ENCODE measurements around the gene TRIM2. TPM values are rescaled to one million over a fixed set of nuclear protein-coding genes. Genes with fewer than 3 reads are reported as not detected.

Gene TRIM2
- total RNA-seq, 1 experiment from 2014 or later: 18.9 TPM

GRCh38 chr4:153349206-153349805 is 145.1 kb downstream of the TRIM2 start:
- H3K4me2 ChIP-seq (ENCODE audit: low read length): no peak overlapping the region
- H3K27ac ChIP-seq (ENCODE audit: low read length): no peak overlapping the region
- no peaks in the 10 kb centered on the region for H3K27me3 ChIP-seq (ENCODE audit: low read length)
- H3K79me2 ChIP-seq (ENCODE audit: low read length): peaks cover 55% of the 10 kb centered on the region
- no peaks in the 10 kb centered on the region for H3K9me3 ChIP-seq (ENCODE audit: low read length)
- H3K9me2 ChIP-seq (replicated peaks; ENCODE audit: low read length): no peaks in the 10 kb centered on the region
- H2AFZ ChIP-seq (ENCODE audit: low read length): no peak overlapping the region
- no peak for TF ChIP-seq EZH2 (IDR thresholded peaks at IDR 0.05; ENCODE audit: low read length, unreplicated experiment)
- H3F3A ChIP-seq (ENCODE audit: low read length, unreplicated experiment): no peaks in the 10 kb centered on the region
- H3K4me3 ChIP-seq (ENCODE audit: low read length): no peak overlapping the region
- H3K36me3 ChIP-seq (ENCODE audit: low read depth, low read length): peaks cover 12% of the 10 kb centered on the region
- intact Hi-C loops (cut with micrococcal nuclease): loop anchor here (5.0 to 10.0 kb wide), 3 partner anchors 115 to 403 kb away; partner anchors contain the start of gene TMEM131L
- POLR2A ChIA-PET (ENCODE audit: unreplicated experiment): no interaction called here
- CTCF ChIA-PET: interaction anchor here (0.6 kb wide), 1 partner anchor 56 kb away, joined by 6 read pairs; no protein-coding TSS in a partner anchor
- H4K20me1 ChIP-seq (ENCODE audit: low read length): 0 out of 2 replicates have a peak, but pooled peaks cover 3% of the 10 kb centered on the region
- DNase-seq (no peak), ATAC-seq (no peak)
- H3K4me1 ChIP-seq (ENCODE audit: insufficient read depth, low read length): peaks cover 27% of the 10 kb centered on the region
- no peak overlapping the region for H3K9ac ChIP-seq (ENCODE audit: low read length)
- BruUV-seq (replicated peaks): no TSS peak

GRCh38 chr4:153362184-153362583 is 157.9 kb downstream of the TRIM2 start:
- no peaks in the 10 kb centered on the region for H3K9me2 ChIP-seq (replicated peaks; ENCODE audit: low read length)
- no peaks in the 10 kb centered on the region for H3K79me2 ChIP-seq (ENCODE audit: low read length)
- no peak overlapping the region for H3K4me3 ChIP-seq (ENCODE audit: low read length)
- BruUV-seq (replicated peaks): no TSS peak
- H3K9ac ChIP-seq (ENCODE audit: low read length): no peak overlapping the region
- no peaks in the 10 kb centered on the region for H4K20me1 ChIP-seq (ENCODE audit: low read length)
- no peak overlapping the region for H3K4me2 ChIP-seq (ENCODE audit: low read length)
- TF ChIP-seq EZH2phosphoT487 (IDR thresholded peaks at IDR 0.05; ENCODE audit: borderline replicate concordance, low read length) (no peak), EZH2 (IDR thresholded peaks at IDR 0.05; ENCODE audit: low read length, unreplicated experiment) (no peak), CTCF (conservative IDR thresholded peaks at IDR 0.05; ENCODE audit: low read depth, low read length) (no peak)
- ChIA-PET CTCF (no interaction called here), POLR2A (ENCODE audit: unreplicated experiment) (interaction anchor here (0.6 kb wide), 1 partner anchor 226 kb away, joined by 4 read pairs; no protein-coding TSS in a partner anchor)
- H3K27me3 ChIP-seq (ENCODE audit: low read length): no peaks in the 10 kb centered on the region
- no peaks in the 10 kb centered on the region for H3F3A ChIP-seq (ENCODE audit: low read length, unreplicated experiment)
- ATAC-seq: no peak
- no peaks in the 10 kb centered on the region for H3K4me1 ChIP-seq (ENCODE audit: insufficient read depth, low read length)
- intact Hi-C loops (cut with micrococcal nuclease): no loop called here
- no peaks in the 10 kb centered on the region; the same call in 1 of the 2 replicates for H3K36me3 ChIP-seq (ENCODE audit: low read depth, low read length)
- H3K9me3 ChIP-seq (ENCODE audit: low read length): no peaks in the 10 kb centered on the region
- DNase-seq: no peak
- H2AFZ ChIP-seq (ENCODE audit: low read length): no peak overlapping the region
- no peak overlapping the region for H3K27ac ChIP-seq (ENCODE audit: low read length)

GRCh38 chr4:153364061-153364460 is 159.8 kb downstream of the TRIM2 start:
- intact Hi-C loops (cut with micrococcal nuclease): no loop called here
- Histone ChIP-seq H3K4me3 (ENCODE audit: low read length) (no peak overlapping the region), H3K27me3 (ENCODE audit: low read length) (no peaks in the 10 kb centered on the region), H3K4me2 (ENCODE audit: low read length) (no peak overlapping the region), H3K9ac (ENCODE audit: low read length) (no peak overlapping the region), H3K36me3 (ENCODE audit: low read depth, low read length) (no peaks in the 10 kb centered on the region; the same call in 1 of the 2 replicates), H2AFZ (ENCODE audit: low read length) (no peak overlapping the region), H3K4me1 (ENCODE audit: insufficient read depth, low read length) (no peaks in the 10 kb centered on the region), H4K20me1 (ENCODE audit: low read length) (no peaks in the 10 kb centered on the region), H3K79me2 (ENCODE audit: low read length) (no peaks in the 10 kb centered on the region), H3K9me3 (ENCODE audit: low read length) (no peaks in the 10 kb centered on the region), H3F3A (ENCODE audit: low read length, unreplicated experiment) (no peaks in the 10 kb centered on the region), H3K9me2 (replicated peaks; ENCODE audit: low read length) (no peaks in the 10 kb centered on the region), H3K27ac (ENCODE audit: low read length) (no peak overlapping the region)
- no peak for DNase-seq
- no peak for ATAC-seq
- ChIA-PET CTCF (no interaction called here), POLR2A (ENCODE audit: unreplicated experiment) (no interaction called here)
- BruUV-seq (replicated peaks): no TSS peak
- TF ChIP-seq CTCF (conservative IDR thresholded peaks at IDR 0.05; ENCODE audit: low read depth, low read length) (no peak), EZH2phosphoT487 (IDR thresholded peaks at IDR 0.05; ENCODE audit: borderline replicate concordance, low read length) (no peak), EZH2 (IDR thresholded peaks at IDR 0.05; ENCODE audit: low read length, unreplicated experiment) (no peak)

Measured in PC-3 (cell line).